Measurements from ENCODE around the gene DUSP19.
"Not testable (repeated sequence)": the region's sequence is repeated elsewhere in the genome, so short reads cannot be mapped to it uniquely, and the experiment has no call there.

The DUSP19 gene, protein sequence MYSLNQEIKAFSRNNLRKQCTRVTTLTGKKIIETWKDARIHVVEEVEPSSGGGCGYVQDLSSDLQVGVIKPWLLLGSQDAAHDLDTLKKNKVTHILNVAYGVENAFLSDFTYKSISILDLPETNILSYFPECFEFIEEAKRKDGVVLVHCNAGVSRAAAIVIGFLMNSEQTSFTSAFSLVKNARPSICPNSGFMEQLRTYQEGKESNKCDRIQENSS

DNA sequence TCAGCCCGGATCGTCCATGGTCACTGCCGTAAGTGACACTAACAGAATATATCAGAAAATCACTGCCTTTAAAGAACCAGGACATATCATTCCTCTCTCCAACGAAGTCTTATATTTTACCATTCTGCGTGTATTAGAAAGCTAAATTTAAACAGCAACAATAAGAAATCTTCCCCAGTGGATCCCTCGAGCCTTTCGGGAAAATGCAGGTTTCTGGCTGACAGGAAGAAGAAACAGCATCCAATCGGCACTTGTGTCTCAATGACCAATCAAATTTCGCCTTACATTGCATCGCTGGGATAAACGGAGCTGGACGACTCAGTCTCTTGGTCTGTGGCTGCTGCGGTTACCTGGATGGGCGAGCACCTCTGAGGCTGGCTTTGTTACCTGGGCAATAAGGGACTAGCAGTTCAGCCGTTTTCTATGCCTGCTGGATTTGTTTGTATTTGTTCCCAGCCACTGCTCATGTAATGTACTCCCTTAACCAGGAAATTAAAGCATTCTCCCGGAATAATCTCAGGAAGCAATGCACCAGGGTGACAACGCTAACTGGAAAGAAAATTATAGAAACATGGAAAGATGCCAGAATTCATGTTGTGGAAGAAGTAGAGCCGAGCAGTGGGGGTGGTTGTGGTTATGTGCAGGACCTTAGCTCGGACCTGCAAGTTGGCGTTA, at the start of gene DUSP19:
Gene DUSP19 (plus strand): TSS at position 284 of the 675 bp plus-strand sequence. CDS start 187 bp downstream, at position 471.
- DNase-seq (ENCODE audit: low read depth in 2 of 2): peak; percentile 42 to 76

GRCh38 chr2:183029219-183029618, 49.3 kb upstream of the DUSP19 start:
- no peak for DNase-seq (ENCODE audit: low read depth in 2 of 2)

- no peak for DNase-seq (ENCODE audit: low read depth in 2 of 2)
Observed at GRCh38 chr2:183031911-183032794, 46.4 kb upstream of the DUSP19 start.

GRCh38 chr2:183033951-183034350, 44.6 kb upstream of the DUSP19 start:
- no peak for DNase-seq (ENCODE audit: low read depth in 2 of 2)

DNA sequence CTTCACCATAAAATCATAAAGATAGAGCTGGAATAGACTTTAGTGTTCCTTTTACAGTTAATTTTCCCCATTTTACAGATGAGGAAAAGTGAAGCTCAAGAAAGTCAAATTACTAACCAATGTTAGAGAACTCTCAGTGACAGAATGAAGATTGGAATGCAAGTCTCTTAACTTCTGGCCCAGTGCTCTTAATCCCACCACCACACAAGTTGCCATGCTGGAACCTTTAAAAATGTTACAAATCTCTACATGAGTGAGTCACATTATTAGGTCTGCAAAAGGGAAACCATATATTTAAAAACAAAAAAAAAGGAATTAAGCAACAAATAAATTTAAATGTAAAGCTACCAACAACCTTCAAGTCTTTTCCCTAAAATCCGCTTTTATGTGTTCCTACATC, 43.7 kb upstream of the DUSP19 start:
- no peak for DNase-seq (ENCODE audit: low read depth in 2 of 2)

DNA sequence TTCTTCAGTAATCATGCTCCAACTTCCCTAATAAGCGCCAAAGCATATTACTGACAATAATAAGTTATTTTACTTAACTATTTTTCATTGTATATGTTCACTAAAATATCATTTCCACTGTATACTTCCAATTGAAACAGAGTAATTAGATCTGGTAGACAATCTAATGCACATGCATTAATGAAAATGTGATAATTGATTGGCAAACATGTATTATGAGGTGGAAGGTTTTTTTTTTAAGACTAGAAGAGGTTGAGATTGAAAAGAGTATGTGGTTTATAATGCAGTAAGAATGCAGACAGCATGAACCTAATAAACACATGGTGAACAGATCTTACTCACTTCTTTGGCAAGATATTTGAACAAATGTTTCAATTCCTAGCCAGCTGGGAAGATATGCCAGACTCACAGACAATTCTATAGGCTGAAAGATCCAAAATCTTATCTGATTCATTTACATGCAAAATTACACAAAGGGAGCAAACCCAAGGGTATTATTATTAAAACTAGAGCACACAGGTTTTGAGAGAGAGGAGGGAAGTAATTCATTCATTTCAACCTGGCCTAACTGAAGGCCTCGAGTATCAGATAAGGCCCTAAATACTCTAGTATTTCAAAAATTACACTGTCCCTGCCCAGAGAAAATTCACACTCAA, 43.1 kb upstream of the DUSP19 start:
- no peak for DNase-seq (ENCODE audit: low read depth in 2 of 2)

DNA sequence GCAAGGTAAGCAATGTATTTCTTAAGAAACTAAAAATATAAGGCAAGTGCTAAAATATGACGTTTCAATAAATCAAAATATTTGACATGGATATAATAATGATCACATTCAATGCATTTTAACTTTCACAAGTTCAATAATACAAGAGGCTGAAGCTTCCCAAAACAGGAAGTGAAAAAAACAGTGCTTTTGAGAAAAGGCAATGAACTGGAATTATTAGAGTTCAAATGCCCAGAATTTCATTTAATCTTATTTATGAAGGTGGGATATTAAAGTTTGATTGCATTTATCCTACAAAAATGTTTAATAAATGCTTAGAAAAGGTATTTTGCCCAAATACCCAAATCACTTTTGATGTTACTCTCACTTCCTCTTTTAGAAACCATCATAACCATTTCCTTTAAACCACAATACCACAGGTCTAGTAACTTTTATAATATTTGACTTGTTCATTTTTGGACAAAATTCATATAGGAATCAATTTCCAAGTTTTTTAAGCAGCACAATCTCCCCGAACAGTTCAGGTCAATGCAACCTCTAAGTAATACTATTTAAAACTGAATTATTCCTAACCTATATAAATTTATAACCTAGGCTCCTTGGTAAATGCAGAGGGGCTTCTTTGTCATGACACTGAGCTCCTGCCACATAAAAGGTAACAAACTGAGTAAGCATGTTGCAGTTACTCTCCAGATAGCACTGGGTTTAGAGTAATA, 42.4 kb upstream of the DUSP19 start:
- DNase-seq (ENCODE audit: low read depth in 2 of 2): no peak

- DNase-seq (ENCODE audit: low read depth in 2 of 2): no peak
Observed at GRCh38 chr2:183037074-183037552, 41.4 kb upstream of the DUSP19 start.

- peak; percentile 14 for DNase-seq (ENCODE audit: low read depth in 2 of 2)
Observed at GRCh38 chr2:183037553-183038340, 40.8 kb upstream of the DUSP19 start.

GRCh38 chr2:183038341-183039300, 39.9 kb upstream of the DUSP19 start, which contains the start of gene NCKAP1:
Gene NCKAP1 (minus strand): TSS chr2:183038457. CDS start chr2:183038099, 358 bp downstream.
- peak; percentile 81 to 82 for DNase-seq (ENCODE audit: low read depth in 2 of 2)

GRCh38 chr2:183040604-183041003, 37.9 kb upstream of the DUSP19 start:
- no peak for DNase-seq (ENCODE audit: low read depth in 2 of 2)

DNA sequence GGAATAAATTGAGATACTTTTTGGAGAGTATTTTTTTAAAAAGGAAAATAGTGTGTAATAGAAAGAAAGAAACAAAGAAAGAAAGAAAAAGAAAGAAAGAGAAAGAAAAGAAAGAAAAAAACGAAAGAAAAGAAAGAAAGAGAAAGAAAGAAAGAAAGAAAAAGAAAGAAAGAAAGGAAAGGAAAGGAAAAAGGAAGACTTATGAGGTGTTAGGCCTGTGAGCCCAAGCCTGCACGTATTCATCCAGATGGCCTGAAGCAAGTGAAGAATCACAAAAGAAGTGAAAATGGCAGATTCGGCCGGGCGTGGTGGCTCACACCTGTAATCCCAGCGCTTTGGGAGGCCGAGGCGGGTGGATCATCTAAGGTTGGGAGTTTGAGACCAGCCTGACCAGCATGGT, 35.0 kb upstream of the DUSP19 start:
- not testable (repeated sequence) for DNase-seq (ENCODE audit: low read depth in 2 of 2)

DNA sequence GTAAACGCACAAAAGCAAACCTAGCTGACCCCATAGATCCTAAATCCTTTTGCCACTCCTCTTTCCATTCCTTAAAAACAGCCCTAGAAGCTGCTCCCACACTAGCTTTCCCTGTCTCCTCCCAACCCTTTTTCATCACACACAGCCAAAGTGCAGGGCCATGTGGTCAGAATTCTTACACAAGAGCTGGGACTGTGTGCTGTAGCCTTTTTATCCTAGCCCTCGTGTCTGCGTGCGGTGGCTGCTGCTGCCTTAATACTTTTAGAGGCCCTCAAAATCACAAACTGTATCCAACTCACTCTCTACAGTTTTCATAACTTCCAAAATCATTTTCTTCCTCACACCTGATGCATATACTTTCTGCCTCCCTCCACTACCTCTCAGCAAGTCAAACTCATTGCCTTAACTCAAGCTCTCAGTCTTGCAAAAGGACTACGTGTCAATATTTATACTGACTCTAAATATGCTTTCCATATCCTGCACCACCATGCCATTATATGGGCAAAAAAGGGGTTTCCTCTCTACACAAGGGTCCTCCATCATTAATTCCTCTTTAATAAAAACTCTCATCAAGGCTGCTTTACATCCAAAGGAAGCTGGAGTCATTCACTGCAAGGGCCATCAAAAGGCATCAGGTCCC, 30.9 kb upstream of the DUSP19 start:
- not testable (repeated sequence) for DNase-seq (ENCODE audit: low read depth in 2 of 2)

DNA sequence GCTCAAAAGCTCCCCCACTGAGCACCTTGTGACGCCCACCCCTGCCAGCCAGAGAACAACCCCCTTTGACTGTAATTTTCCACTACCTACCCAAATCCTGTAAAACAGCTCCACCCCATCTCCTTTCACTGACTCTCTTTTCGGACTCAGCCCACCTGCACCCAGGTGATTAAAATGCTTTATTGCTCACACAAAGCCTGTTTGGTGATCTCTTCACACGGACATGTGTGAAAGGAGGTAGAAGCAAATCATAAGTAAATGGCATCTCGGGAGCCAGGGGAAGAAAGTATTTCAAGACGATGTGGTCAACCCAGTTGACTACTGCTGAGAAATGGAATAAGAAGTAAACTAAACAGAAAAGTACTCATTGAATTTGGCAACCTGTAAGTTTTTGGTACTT, 29.1 kb upstream of the DUSP19 start:
- DNase-seq (ENCODE audit: low read depth in 2 of 2): no peak

DNA sequence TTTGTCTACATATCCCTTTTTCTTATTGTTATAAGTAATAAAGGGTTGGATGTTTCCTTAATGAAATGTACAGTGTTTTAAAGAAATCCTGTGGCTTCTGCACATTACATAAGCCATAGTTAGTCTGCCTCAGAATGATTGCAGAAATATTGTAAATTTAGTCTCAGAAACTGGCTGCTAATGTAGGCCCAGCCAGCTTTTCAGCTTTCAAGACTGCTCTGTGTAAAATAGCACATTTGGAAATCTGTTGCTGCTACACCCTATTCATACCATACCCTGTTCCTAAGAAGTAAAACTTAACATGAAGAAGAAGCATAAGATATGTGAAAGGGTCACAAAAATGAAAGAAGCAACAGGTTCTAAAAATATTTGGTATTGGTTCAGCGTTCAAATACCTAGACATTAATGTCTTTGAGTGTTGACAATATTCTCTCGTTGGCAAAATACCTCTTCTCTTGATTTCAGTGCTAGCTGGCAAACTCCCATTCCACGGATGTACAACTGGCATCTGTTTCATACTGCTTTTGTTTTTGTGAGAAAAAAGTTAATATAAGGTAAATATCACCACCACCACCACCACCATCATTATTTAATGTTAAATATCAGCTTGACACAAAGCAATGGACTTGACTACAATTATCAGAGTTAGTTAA, 21.1 kb upstream of the DUSP19 start:
- no peak for DNase-seq (ENCODE audit: low read depth in 2 of 2)

- no peak for DNase-seq (ENCODE audit: low read depth in 2 of 2)
Observed at GRCh38 chr2:183059561-183059960, 19.0 kb upstream of the DUSP19 start.

DNA sequence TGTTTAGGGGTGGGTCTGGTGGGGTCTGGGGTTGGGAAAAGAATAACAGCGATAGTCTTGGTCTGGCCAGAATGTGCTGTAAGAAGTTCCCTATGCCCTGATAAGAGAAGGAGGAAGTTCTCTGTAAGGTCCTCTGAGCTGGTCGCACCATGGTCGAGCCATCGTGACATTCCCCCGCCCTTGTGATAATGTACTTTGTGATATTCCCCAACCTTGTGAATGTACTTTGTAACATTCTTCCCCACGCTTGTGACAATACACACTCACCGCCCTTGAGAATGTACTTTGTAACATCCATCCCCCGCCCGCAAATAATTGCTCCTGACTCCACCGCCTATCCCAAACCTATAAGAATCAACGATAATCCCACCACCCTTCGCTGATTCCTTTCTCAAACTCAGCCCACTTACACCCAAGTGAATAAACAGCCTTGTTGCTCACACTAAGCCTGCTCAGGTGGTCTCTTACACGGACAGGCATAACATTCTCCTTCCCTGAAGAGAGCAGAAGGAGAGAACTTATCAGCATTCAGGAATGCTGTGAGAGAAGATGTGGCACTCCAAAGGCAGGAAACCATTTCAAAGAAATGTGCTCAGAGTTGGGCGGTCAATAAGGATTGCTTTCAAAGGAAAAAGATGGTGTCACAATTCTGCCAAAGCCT, 17.8 kb upstream of the DUSP19 start:
- DNase-seq (ENCODE audit: low read depth in 2 of 2): no peak

- no peak for DNase-seq (ENCODE audit: low read depth in 2 of 2)
Observed at GRCh38 chr2:183063083-183063482, 15.5 kb upstream of the DUSP19 start.

All from stimulated activated CD8-positive, alpha-beta memory T cell treated with anti-CD3 and anti-CD28 coated beads, Interleukin-2, amount 100 ng/mL, for 48 hours (primary cell).